GM12878 (cell line): ENCODE measurements around the gene STEAP1B. TPM values are rescaled to one million over a fixed set of nuclear protein-coding genes. Genes with fewer than 3 reads are reported as not detected.

Experiments used
- ATAC-seq: fragments of 200-7000 bp; cut with Tn5 transposase; 3 replicates; pipeline ENCODE4 v1.9.1; 2020; ENCODE audit warnings: mild to moderate bottlenecking, moderate library complexity
- BruUV-seq: library from RNA; stranded (reverse); fragments of 400-500 nt; replicated peaks from 2 replicates; lab custom pipeline; 2021; lab: Mats Ljungman, UMichigan
- CTCF ChIA-PET: fragments of 300-600 bp; sonication (Branson Sonifier 250); formaldehyde crosslinking; extraction: SDS; loops from one replicate; lab custom pipeline; 2021; ENCODE audit warnings: inconsistent platforms; lab: Yijun Ruan, JAX
- POLR2A ChIA-PET: fragments of 350-600 bp; formaldehyde crosslinking; extraction: SDS; loops from one replicate; lab custom pipeline; 2021; ENCODE audit warnings: inconsistent platforms; lab: Charles Lee
- RAD21 ChIA-PET: fragments of 300-600 bp; sonication (Branson Sonifier 250); formaldehyde crosslinking; loops from one replicate; lab custom pipeline; 2023; ENCODE audit warnings: antibody characterized with exemption; ENCODE audit not compliant: unreplicated experiment; lab: Charles Lee
- SMC1A ChIA-PET: fragments of 300-600 bp; sonication (Branson Sonifier 250); formaldehyde crosslinking; loops from one replicate; lab custom pipeline; 2023; ENCODE audit not compliant: unreplicated experiment, uncharacterized antibody; lab: Charles Lee
- DNase-seq: peaks from one replicate; pipeline ENCODE4 v3.0.0-alpha.2; 2011; ENCODE audit warnings: low read depth, low spot score
- FAIRE-seq: peaks from 3 replicates; lab custom pipeline; 2011; peaks lifted over from hg19 to GRCh38; lab: Jason Lieb, UNC
- H2AFZ ChIP-seq: 2 replicates; pipeline ENCODE4 v1.6.0; 2011; ENCODE audit warnings: low read depth, low read length, control low read depth; ENCODE audit not compliant: control insufficient read depth
- H3K27ac ChIP-seq: 2 replicates; pipeline ENCODE4 v1.5.1; 2011; ENCODE audit warnings: control low read depth; ENCODE audit not compliant: control insufficient read depth, insufficient read depth
- H3K27me3 ChIP-seq, 2 experiments: replicated peaks in 1 of 2; 2 replicates each; pipeline versions ENCODE4 v1.6.0 to v1.6.1; 2011; ENCODE audit warnings: low read length in 1 of 2; ENCODE audit not compliant: control insufficient read depth in 2 of 2, insufficient read depth in 2 of 2
- H3K36me3 ChIP-seq, 2 experiments: 2 replicates each; pipeline ENCODE4 v1.5.1; 2011; ENCODE audit warnings: low read length in 1 of 2; ENCODE audit not compliant: control insufficient read depth in 2 of 2, insufficient read depth in 2 of 2
- H3K4me1 ChIP-seq: 2 replicates; pipeline ENCODE4 v1.6.1; 2011; ENCODE audit warnings: mild to moderate bottlenecking, low read length, moderate library complexity, mixed read lengths; ENCODE audit not compliant: control insufficient read depth, insufficient read depth
- H3K4me2 ChIP-seq: 2 replicates; pipeline ENCODE4 v1.6.0; 2011; ENCODE audit warnings: control low read depth; ENCODE audit not compliant: control insufficient read depth, insufficient read depth
- H3K4me3 ChIP-seq: fragments of 200-600 bp; sonication (generic); 2 replicates; pipeline ENCODE4 v1.5.1; 2016
- H3K79me2 ChIP-seq: 2 replicates; pipeline ENCODE4 v1.6.0; 2011; ENCODE audit warnings: low read length; ENCODE audit not compliant: control insufficient read depth, insufficient read depth
- H3K9ac ChIP-seq: 2 replicates; pipeline ENCODE4 v1.8.0; 2011; ENCODE audit warnings: low read length, control low read depth, mixed read lengths; ENCODE audit not compliant: control insufficient read depth, insufficient read depth
- H3K9me3 ChIP-seq: replicated peaks from 3 replicates; pipeline ENCODE4 v1.5.1; 2011; ENCODE audit warnings: mild to moderate bottlenecking, low read length; ENCODE audit not compliant: control insufficient read depth, insufficient read depth
- H4K20me1 ChIP-seq: 2 replicates; pipeline ENCODE4 v1.6.0; 2011; ENCODE audit not compliant: control insufficient read depth, insufficient read depth
- EED ChIP-seq: sonication (generic); IDR thresholded peaks from 2 replicates; pipeline ENCODE4 v1.6.1; 2016; ENCODE audit warnings: antibody characterized with exemption, low read depth
- EP300 ChIP-seq, 2 experiments: fragments of 150-350 bp in 1 of 2; IDR thresholded peaks; 2 replicates each; pipeline ENCODE4 v1.6.1; 2011 to 2012; ENCODE audit warnings: low read depth in 2 of 2, low read length in 2 of 2, borderline replicate concordance in 1 of 2, improper control_type of control experiment in 1 of 2, inconsistent platforms in 1 of 2; ENCODE audit not compliant: control insufficient read depth in 1 of 2
- RBBP5 ChIP-seq: fragments of 200-600 bp; sonication (generic); conservative IDR thresholded peaks from 2 replicates; pipeline ENCODE4 v1.6.1; 2016
- RFX5 ChIP-seq: IDR thresholded peaks from 2 replicates; pipeline ENCODE4 v1.6.1; 2011; ENCODE audit warnings: low read depth, low read length, improper control_type of control experiment
- SREBF2 ChIP-seq: IDR thresholded peaks from 2 replicates; pipeline ENCODE4 v1.6.1; 2012; ENCODE audit warnings: mild to moderate bottlenecking, low read length
- YBX1 ChIP-seq: fragments of 450-650 bp; IDR thresholded peaks from 2 replicates; pipeline ENCODE4 v1.6.1; 2016; ENCODE audit warnings: antibody characterized with exemption
- WGBS: methylation state at CpG from one replicate; pipeline ENCODE4 v1.1.6; 2016; ENCODE audit warnings: low lambda C conversion rate; ENCODE audit not compliant: insufficient replicate concordance, insufficient coverage; ENCODE audit errors: missing lambda C conversion rate; 5-methylcytosine and 5-hydroxymethylcytosine counted together
- in situ Hi-C: fragments of 300-500 bp; cut with MboI; formaldehyde crosslinking; loops from 9 replicates; pipeline ENCODE4 v1.14.3; 2018; ENCODE audit warnings: mixed read lengths
- intact Hi-C: fragments of 100-400 bp; cut with micrococcal nuclease; formaldehyde crosslinking; loops from one replicate; pipeline ENCODE4 v1.14.2; 2022; ENCODE audit not compliant: unreplicated experiment
- polyA plus RNA-seq, 11 experiments: library from polyadenylated mRNA; depleted of rRNA in 4 of 11; unstranded in 6 of 11; stranded (reverse) in 5 of 11; fragments of >200 nt; fragmentation: Nextera tagmentation in 4 of 11; fragmentation: Illumina TruSeq in 1 of 11; extraction: Ambion mirVana in 4 of 11; extraction: Trizol in 1 of 11; gene quantifications; 1 replicate in 1 of 11; 2 replicates in 10 of 11; pipeline versions ENCODE4 v1.2.1 to v1.2.3, GENCODE V29; 2011 to 2016; ENCODE audit warnings: inconsistent platforms in 2 of 11, missing spikeins in 2 of 11, low read depth in 1 of 11
- total RNA-seq, 4 experiments: library from RNA; depleted of rRNA in 3 of 4; stranded (reverse); fragments of >200 nt in 3 of 4; fragmentation: Illumina TruSeq in 1 of 4; extraction: Trizol in 1 of 4; gene quantifications; 2 replicates each; pipeline versions ENCODE4 v1.2.1 to v1.2.3, GENCODE V29; 2013 to 2021

Gene STEAP1B
- total and polyA plus RNA-seq, 10 of the 15 experiments (the other 5 are each of a cell fraction or from before 2014, with no cell fraction given), result 0.14 TPM; not detected in 9

- Histone ChIP-seq H3K4me2 (no peak overlapping the region), H3K4me1 (peaks cover 10% of the 10 kb centered on the region), H3K79me2 (no peaks in the 10 kb centered on the region), H3K36me3 (no peaks in the 10 kb centered on the region), H3K27ac (no peak overlapping the region), H3K4me3 (no peak overlapping the region), H3K9ac (no peak overlapping the region), H2AFZ (no peak overlapping the region), H3K27me3 (no peaks in the 10 kb centered on the region), H3K9me3 (no peaks in the 10 kb centered on the region), H4K20me1 (no peaks in the 10 kb centered on the region)
- FAIRE-seq, result no peak
- intact Hi-C loops (no loop called here), in situ Hi-C loops (no loop called here)
- ATAC-seq, result no peak
- ChIA-PET CTCF (no interaction called here), SMC1A (interaction anchor here (1.2 to 2.0 kb wide), 4 partner anchors 8 to 1109 kb away, joined by 3 to 9 read pairs (median 6); no protein-coding TSS in a partner anchor), POLR2A (interaction anchor here (1.3 kb wide), 1 partner anchor 9 kb away, joined by 4 read pairs; no protein-coding TSS in a partner anchor), RAD21 (no interaction called here)
- no peak for DNase-seq
- no TSS peak for BruUV-seq
- TF ChIP-seq EED (no peak), RBBP5 (no peak)
- TF ChIP-seq, all 136 proteins: peak for 0
- 51% methylated on average over 5 of the region's 5 CpGs for WGBS
These were observed 69.5 kb downstream of the STEAP1B start for GRCh38 chr7:22430457-22430856.

GRCh38 chr7:22429386-22429785 lies 70.6 kb downstream of the STEAP1B start:
- no TSS peak for BruUV-seq
- 37% methylated on average over 2 of the region's 2 CpGs for WGBS
- SMC1A ChIA-PET, result interaction anchor here (4.1 kb wide), 1 partner anchor 10 kb away, joined by 24 read pairs; no protein-coding TSS in a partner anchor
- DNase-seq (no peak), FAIRE-seq (no peak)
- POLR2A ChIA-PET, result no interaction called here
- RAD21 ChIA-PET, result no interaction called here
- in situ Hi-C loops, result no loop called here
- peaks cover 6% of the 10 kb centered on the region; the same call in 1 of the 2 replicates for H3K4me1 ChIP-seq
- TF ChIP-seq RFX5 (no peak), SREBF2 (no peak), EP300 (IDR thresholded peaks at IDR 0.05; ENCODE audit: borderline replicate concordance in 1 of 2, control insufficient read depth in 1 of 2, low read depth in 2 of 2, low read length in 2 of 2) (no peak), YBX1 (no peak)
- TF ChIP-seq, all 136 proteins: peak for 0
- Histone ChIP-seq H4K20me1 (no peaks in the 10 kb centered on the region), H2AFZ (no peak overlapping the region), H3K9ac (no peak overlapping the region), H3K27me3 (no peaks in the 10 kb centered on the region), H3K27ac (no peak overlapping the region), H3K9me3 (no peaks in the 10 kb centered on the region), H3K4me3 (no peak overlapping the region), H3K79me2 (no peaks in the 10 kb centered on the region), H3K4me2 (no peak overlapping the region), H3K36me3 (no peaks in the 10 kb centered on the region)
- intact Hi-C loops, result no loop called here
- CTCF ChIA-PET, result interaction anchor here (1.5 kb wide), 1 partner anchor 16 kb away, joined by 4 read pairs; no protein-coding TSS in a partner anchor
- no peak for ATAC-seq
